ENCODE data around the gene ATP1A4. TPM values are rescaled to one million over a fixed set of nuclear protein-coding genes. Genes with fewer than 3 reads are reported as not detected.

The ATP1A4 gene
- total RNA-seq, 6 experiments from 2014 or later = not detected

- Histone ChIP-seq H3K27me3 (no peaks in the 10 kb centered on the region), H3K27ac (no peak overlapping the region), H3K9me3 (no peaks in the 10 kb centered on the region), H3K4me1 (no peaks in the 10 kb centered on the region), H3K36me3 (no peaks in the 10 kb centered on the region), H3K4me3 (no peak overlapping the region)
- TF ChIP-seq POLR2A (IDR thresholded peaks at IDR 0.05) (no peak), CTCF (IDR thresholded peaks at IDR 0.05) (no peak)
- DNase-seq = no peak
- ATAC-seq = no peak
- intact Hi-C loops (cut with DNase I) = loop anchor here in 1 of 2 donors (10.0 kb wide), 1 partner anchor 58 kb away; no protein-coding TSS in a partner anchor
- WGBS (ENCODE audit: insufficient coverage, low coverage, low lambda C conversion rate, missing lambda C conversion rate) = 66% methylated on average over 7 of the region's 12 CpGs
These were observed 34.9 kb upstream of the ATP1A4 start for GRCh38 chr1:160116283-160117147.

GRCh38 chr1:160117300-160117699, 34.1 kb upstream of the ATP1A4 start:
- no peaks in the 10 kb centered on the region for H3K27me3 ChIP-seq
- no peaks in the 10 kb centered on the region for H3K4me1 ChIP-seq
- no peaks in the 10 kb centered on the region for H3K36me3 ChIP-seq
- ATAC-seq (no peak), DNase-seq (no peak)
- TF ChIP-seq CTCF (IDR thresholded peaks at IDR 0.05) (no peak), POLR2A (IDR thresholded peaks at IDR 0.05) (no peak)
- no peak overlapping the region for H3K27ac ChIP-seq
- no peak overlapping the region for H3K4me3 ChIP-seq
- intact Hi-C loops (cut with DNase I) = loop anchor here in 1 of 2 donors (10.0 kb wide), 1 partner anchor 58 kb away; no protein-coding TSS in a partner anchor
- WGBS (ENCODE audit: insufficient coverage, low coverage, low lambda C conversion rate, missing lambda C conversion rate) = 0% methylated on average over 1 of the region's 1 CpG
- H3K9me3 ChIP-seq = no peaks in the 10 kb centered on the region

GRCh38 chr1:160117709-160118183, 33.7 kb upstream of the ATP1A4 start:
- Histone ChIP-seq H3K4me1 (no peaks in the 10 kb centered on the region), H3K9me3 (no peaks in the 10 kb centered on the region), H3K27me3 (no peaks in the 10 kb centered on the region), H3K36me3 (no peaks in the 10 kb centered on the region), H3K4me3 (no peak overlapping the region), H3K27ac (no peak overlapping the region)
- 0% methylated on average over 1 of the region's 8 CpGs for WGBS (ENCODE audit: insufficient coverage, low coverage, low lambda C conversion rate, missing lambda C conversion rate)
- ATAC-seq (no peak), DNase-seq (no peak)
- TF ChIP-seq POLR2A (IDR thresholded peaks at IDR 0.05) (no peak), CTCF (IDR thresholded peaks at IDR 0.05) (no peak)
- intact Hi-C loops (cut with DNase I) = loop anchor here in 1 of 2 donors (10.0 kb wide), 1 partner anchor 57 kb away; no protein-coding TSS in a partner anchor

- DNase-seq (no peak), ATAC-seq (no peak)
- no peak overlapping the region for H3K4me3 ChIP-seq
- 70% methylated on average over 3 of the region's 3 CpGs for WGBS (ENCODE audit: insufficient coverage, low coverage, low lambda C conversion rate, missing lambda C conversion rate)
- intact Hi-C loops (cut with DNase I) = loop anchor here in 1 of 2 donors (10.0 kb wide), 1 partner anchor 56 kb away; no protein-coding TSS in a partner anchor
- H3K9me3 ChIP-seq = no peaks in the 10 kb centered on the region
- H3K27me3 ChIP-seq = no peaks in the 10 kb centered on the region
- H3K27ac ChIP-seq = no peak overlapping the region
- TF ChIP-seq POLR2A (IDR thresholded peaks at IDR 0.05) = no peak
- TF ChIP-seq CTCF (IDR thresholded peaks at IDR 0.05) = no peak
- no peaks in the 10 kb centered on the region for H3K36me3 ChIP-seq
- no peaks in the 10 kb centered on the region for H3K4me1 ChIP-seq
These were observed 32.5 kb upstream of the ATP1A4 start for GRCh38 chr1:160118928-160119327.

Measured in right lobe of liver (tissue), 6 donors.